HG02840 (cell line): ENCODE measurements around the gene CBS.
"Not testable (repeated sequence)": the region's sequence is repeated elsewhere in the genome, so short reads cannot be mapped to it uniquely, and the experiment has no call there.

Experiments used
- ATAC-seq: cut with Tn5 transposase; IDR thresholded peaks from one replicate; pipeline ENCODE4 v1.9.1; 2021; ENCODE audit warnings: mild to moderate bottlenecking, moderate library complexity, moderate number of reproducible peaks; ENCODE audit not compliant: unreplicated experiment, low FRiP score

Gene CBS

GRCh38 chr21:43075170-43076022 is at the start of gene CBS:
Gene CBS, minus strand, starts transcription at chr21:43075835. Its CDS starts 3,642 bp downstream, at chr21:43072193.
- not testable (repeated sequence) for ATAC-seq

DNA sequence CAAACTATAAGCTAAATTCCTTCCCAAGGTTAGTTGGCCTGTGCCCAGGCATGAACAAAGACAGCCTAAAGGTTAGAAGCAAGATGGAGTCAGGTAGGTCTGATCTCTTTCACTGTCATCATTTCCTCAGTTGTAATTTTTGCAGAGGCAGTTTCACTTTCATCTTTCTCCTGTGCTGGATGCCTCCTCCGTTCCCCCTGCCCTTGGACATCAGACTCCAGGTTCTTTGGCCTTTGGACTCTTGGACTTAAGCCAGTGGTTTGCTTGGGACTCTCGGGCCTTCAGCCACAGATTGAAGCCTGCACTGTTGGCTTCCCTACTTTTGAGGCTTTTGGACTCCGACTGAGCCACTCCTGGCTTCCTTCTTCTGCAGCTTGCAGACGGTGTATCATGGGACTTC is 40.3 kb upstream of the CBS start:
- not testable (repeated sequence) for ATAC-seq

- ATAC-seq, result not testable (repeated sequence)
Measured at GRCh38 chr21:43114483-43114882, 38.8 kb upstream of the CBS start.

DNA sequence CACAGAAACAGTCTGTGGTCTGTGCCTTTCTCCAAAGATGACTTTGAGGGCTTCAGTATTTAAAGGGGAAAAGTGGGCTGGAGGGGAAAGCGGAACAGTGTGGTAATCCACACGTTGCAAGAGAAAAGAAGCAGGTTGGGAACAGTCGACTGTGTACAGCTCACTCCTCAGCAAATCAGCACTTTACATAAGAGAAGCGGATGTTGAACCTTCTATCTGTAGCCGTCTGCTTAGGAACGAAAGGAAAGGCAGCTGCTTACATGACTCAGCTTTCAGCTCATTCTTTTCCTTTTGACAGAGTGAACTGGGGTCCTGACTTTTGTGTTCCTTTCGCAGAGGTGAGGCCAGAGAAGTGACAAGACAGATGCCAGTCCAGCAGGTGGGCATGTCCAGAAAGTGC is 33.4 kb upstream of the CBS start:
- not testable (repeated sequence) for ATAC-seq

DNA sequence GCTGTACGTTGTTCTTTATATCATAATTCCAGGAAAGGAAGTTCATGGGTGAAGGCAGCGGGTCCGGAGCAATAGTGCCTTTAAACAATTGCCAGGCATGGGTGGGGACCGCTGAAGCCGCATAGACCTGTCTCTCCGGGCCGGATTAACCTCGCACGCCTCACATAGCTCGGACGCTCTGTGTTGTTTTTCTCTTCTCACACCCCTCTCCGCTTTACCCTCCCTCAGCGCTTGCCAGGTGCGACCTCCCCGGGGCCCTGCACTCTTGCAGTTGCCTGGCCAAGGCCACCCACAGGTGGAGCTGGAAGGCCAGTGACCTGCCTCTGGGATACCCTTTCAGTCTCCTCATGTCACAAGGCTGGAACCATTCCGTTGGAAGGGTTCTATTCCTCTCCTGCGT is 32.5 kb upstream of the CBS start:
- ATAC-seq, result not testable (repeated sequence)

GRCh38 chr21:43107794-43108137 is 32.1 kb upstream of the CBS start:
- ATAC-seq, result not testable (repeated sequence)

DNA sequence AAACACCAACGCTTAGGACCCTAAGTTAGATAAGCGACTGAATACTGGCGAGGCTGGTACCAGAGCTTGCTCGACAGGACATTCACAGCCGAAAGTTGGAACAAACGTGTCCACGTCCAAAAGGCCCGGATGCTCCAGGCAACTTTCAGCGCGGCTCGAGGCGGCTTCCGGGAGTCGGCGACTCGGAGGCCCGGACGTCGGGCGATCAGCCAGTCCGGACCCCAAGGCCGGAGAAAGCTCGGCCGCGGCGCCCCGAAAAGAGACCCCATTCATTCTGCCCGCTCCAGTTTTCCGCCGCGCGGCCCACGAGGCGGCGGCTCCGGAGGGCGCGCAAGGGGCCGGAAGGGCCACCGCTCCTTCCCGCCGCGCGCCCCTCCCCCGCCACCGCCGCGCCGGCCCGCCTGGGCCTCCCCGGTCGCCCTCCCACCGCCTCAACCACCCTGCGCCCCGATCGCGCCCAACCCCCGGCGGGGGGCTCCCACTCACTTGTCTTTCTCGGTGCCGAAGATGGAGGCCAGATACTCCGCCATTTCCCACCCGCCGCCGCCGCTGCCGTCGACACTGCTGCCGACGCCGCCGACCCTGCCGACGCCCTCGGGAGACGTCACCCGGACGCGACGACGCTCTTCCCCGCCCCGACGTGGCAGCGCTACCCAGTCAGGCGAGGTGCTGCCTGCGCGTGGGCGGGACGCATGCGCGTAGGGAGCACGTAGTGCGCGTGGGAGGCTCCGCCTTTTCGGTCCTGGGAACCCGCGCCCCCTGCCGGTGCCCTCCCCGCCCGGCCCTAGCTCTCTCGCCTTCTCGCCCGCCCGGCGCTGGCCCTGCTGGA is 31.5 kb upstream of the CBS start, which contains the start of gene U2AF1:
Gene U2AF1, minus strand, starts transcription at position 606 of the 829 bp plus-strand sequence. Its CDS starts 76 bp downstream, at position 530.
- ATAC-seq, result peak; percentile 79

GRCh38 chr21:43104642-43105041 is 29.0 kb upstream of the CBS start:
- not testable (repeated sequence) for ATAC-seq

GRCh38 chr21:43102281-43102680 is 26.6 kb upstream of the CBS start:
- ATAC-seq, result not testable (repeated sequence)

DNA sequence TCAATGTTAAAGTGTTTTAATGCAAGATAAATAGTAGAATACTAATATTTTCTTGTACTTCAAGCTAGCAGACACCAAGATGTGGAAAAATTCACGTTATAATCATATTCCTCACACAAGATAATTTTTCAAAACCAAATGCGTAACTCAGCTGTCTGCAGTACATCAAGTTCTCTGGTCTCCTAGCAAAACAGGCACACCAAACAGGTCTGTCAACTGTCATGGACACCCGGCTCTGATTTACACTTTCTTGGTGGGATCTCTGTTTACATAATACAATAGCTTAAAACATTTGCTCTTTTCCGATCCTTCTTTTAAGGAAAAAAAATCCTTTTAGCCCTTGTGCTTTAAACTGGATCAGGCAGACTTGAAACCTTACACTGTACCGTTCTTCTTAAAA is 26.0 kb upstream of the CBS start:
- ATAC-seq, result not testable (repeated sequence)

DNA sequence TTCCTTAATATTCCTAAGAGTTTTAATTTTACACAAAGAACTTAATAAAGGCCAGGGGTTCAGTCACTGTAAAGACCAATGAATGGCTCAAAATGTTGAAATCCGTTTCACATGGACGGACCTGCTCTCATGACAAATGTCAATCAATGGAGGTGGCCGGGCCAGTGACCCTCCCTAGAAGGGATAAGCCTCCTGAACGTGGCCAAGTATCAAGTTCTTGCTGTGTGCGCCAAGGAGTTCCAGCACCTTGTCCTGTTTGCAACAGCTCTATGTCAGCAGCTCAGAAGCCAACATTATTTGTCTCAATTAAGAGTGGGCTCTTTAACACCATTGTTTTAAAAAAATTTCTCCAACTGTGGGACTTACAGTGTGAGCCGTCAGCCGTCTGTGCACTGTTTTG is 25.4 kb upstream of the CBS start:
- not testable (repeated sequence) for ATAC-seq

DNA sequence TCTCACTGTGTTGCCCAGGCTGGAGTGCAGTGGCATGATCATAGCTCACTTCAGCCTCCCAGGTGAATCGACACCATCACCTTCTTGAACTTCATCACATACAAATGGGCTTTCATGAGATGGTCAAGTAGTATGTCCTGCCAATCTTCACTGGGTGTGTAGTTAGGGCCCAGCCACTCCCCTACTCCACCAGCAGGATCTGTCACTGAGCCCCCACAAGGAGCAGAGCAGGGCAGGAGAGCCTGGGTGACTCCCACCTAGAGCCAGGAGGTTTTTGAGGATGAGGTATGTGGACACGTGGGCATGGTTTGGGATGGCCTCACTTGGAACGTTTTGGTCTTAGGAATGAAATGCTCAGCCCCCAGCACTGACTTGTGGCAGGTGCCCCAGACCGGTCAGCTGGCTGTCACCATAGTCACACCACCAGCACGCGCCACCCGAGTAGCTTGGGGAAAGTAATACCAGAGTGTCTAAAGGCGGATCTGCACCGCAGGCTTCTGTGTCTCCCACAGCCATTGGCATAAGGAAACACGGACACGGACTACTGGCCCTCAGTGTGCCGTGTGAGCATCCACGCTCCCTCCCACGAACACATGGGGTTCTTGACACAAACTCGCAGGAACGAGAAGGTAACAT is 16.5 kb upstream of the CBS start:
- ATAC-seq, result not testable (repeated sequence)

GRCh38 chr21:43090947-43091346 is 15.3 kb upstream of the CBS start:
- not testable (repeated sequence) for ATAC-seq

DNA sequence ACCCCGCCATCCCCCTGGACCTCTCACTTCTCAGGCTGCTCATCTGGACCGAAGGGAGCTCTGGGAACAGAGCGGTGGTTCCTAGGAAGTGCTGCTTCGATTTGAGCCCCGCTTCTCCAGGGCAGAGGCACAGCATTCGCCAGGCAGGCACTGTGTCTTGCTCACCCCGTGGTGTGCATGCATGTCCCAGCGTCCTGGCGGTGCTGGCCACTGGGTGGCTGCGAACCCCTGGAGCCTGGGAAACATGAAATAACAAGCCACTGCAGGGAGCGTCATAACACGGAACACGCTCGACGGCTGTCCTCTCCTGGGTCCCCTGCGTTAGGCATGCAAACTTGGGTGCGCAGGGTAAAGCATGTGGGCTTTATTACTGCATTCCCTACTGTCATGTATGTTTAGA is 13.8 kb upstream of the CBS start:
- ATAC-seq, result not testable (repeated sequence)

- not testable (repeated sequence) for ATAC-seq
Measured at GRCh38 chr21:43082587-43083300, 7.1 kb upstream of the CBS start.

- ATAC-seq, result not testable (repeated sequence)
Measured at GRCh38 chr21:43076643-43077042, 1.0 kb upstream of the CBS start.

- not testable (repeated sequence) for ATAC-seq
Measured at GRCh38 chr21:43076023-43076637, 495 bp upstream of the CBS start.

GRCh38 chr21:43074401-43075169 is 1.1 kb downstream of the CBS start:
- not testable (repeated sequence) for ATAC-seq

GRCh38 chr21:43072742-43073141 is 2.9 kb downstream of the CBS start:
- not testable (repeated sequence) for ATAC-seq
